AG10803 (cell line): ENCODE measurements around the gene ICE2.

ENCODE experiments used
- DNase-seq: peaks from one replicate; pipeline ENCODE4 v3.0.0; 2010; ENCODE audit warnings: low read depth
- H3K4me3 ChIP-seq: 2 replicates; pipeline ENCODE4 v1.5.1; 2011; ENCODE audit warnings: mild to moderate bottlenecking, low read length, control low read depth
- TF ChIP-seq, protein P1 (sequence below): conservative IDR thresholded peaks from 2 replicates; pipeline ENCODE4 v1.5.1; 2011; ENCODE audit warnings: mild to moderate bottlenecking, low read length, control low read depth, inconsistent platforms

Gene ICE2

DNA sequence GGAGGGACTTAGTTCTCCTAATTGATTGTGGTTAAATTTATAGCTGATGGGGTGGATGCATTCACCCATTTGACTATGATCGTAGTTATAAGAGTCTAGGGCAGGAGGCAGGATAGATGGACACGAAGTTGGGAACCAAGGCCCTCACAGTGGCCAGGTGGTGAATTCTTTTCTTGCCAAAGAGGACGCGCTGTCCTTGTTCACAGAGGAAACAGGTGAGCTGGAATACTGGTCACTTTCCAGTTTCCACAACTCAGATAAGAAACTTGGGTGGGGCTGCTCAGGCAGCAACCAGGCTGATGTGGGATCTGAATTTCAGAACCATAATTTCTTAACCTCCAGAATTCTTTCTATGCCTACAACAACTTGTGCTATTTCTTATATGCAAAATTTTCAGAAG lies 34.0 kb upstream of the ICE2 start:
- no peak overlapping the region for H3K4me3 ChIP-seq
- TF ChIP-seq, protein P1, sequence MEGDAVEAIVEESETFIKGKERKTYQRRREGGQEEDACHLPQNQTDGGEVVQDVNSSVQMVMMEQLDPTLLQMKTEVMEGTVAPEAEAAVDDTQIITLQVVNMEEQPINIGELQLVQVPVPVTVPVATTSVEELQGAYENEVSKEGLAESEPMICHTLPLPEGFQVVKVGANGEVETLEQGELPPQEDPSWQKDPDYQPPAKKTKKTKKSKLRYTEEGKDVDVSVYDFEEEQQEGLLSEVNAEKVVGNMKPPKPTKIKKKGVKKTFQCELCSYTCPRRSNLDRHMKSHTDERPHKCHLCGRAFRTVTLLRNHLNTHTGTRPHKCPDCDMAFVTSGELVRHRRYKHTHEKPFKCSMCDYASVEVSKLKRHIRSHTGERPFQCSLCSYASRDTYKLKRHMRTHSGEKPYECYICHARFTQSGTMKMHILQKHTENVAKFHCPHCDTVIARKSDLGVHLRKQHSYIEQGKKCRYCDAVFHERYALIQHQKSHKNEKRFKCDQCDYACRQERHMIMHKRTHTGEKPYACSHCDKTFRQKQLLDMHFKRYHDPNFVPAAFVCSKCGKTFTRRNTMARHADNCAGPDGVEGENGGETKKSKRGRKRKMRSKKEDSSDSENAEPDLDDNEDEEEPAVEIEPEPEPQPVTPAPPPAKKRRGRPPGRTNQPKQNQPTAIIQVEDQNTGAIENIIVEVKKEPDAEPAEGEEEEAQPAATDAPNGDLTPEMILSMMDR: no peak
- DNase-seq: no peak

DNA sequence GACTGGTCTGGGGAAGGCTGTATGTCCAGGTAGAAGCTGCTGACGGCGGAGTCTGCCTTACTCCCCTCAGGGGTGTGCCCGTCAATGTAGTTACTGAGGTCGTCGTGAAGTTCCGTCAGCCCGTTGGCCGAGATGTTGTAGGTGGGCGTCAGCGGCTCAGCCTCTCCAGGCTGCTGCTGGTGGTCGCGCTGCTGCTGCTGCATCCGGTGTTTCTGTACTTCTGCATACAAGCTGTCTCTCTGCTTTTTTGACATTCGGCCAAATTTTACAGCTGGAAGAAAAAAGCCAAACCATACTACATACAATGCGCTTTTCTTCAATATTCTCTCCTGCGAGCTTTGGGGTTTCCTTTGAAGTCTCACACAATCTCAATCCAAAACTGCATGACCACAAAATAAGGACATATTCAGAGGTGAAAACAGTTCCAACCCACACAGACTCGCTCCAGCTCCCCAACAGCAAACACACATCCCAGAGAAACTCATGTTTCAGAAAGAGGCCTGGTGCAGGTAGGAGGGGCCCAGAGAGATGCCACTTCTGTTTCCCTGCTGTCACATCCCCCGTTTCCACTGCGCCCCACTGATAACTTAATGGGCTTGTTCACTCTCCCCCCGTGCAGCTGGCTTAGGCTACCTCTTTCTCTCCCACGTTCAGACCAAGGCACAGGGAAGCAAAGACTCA lies 32.5 kb upstream of the ICE2 start:
- no peak for DNase-seq
- H3K4me3 ChIP-seq: no peak overlapping the region
- TF ChIP-seq, protein P1: no peak

DNA sequence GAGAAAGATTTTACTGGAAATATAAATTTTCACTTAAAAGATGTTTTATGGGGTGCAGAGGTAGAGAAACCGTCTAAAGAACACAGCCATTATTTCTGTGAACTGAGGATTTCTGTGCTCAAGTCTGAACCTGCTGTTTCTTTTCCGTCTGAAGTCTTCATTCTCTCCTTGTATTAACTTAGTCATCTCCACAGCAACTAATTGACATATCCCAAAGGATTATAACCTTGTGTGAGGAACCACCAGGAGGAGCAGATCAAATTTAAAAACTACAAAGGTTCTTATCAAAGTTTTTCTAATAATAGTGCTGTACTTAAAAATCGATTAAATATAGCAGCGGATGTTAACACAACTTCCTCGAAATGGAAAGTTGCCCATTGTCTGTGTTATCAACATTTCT lies 31.1 kb upstream of the ICE2 start:
- no peak for DNase-seq
- TF ChIP-seq, protein P1: no peak
- no peak overlapping the region for H3K4me3 ChIP-seq

DNA sequence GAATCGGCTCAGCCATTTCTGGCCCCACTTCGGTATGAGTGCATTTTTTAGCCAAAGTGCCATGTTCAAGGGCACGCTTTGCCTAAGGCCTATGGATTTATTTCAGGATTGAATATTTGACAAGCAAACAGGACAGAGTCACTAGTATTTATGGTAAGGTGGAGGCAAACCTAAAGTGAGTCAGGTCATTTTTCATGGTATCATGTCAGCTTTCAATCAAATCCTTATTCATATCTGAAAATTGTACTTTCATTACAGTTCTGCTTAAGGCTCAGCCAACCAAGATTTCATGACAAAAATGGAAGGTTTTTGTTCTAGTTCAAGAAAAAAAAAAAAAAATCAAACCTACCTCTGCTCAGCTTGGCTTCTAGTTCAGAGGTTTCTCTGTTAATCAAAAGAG lies 30.5 kb upstream of the ICE2 start:
- H3K4me3 ChIP-seq: no peak overlapping the region
- TF ChIP-seq, protein P1: no peak
- no peak for DNase-seq

DNA sequence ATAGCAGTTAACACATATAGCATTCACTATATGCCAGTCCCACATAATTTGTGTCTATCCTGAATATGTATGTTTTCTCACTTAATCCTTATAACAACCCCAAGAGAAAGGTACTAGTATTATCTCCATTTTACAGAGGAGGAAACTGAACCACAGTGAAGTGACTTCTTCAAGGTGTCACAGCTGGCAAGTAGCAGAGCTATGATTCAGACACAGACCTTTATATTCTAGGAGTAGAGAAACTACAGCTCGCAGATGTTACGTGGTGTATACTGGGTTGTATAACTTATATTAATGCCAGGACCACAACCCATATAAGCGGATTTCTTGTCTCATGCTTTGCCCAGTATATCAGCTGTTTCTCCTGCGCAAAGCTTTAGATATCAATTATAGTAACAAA lies 29.5 kb upstream of the ICE2 start:
- DNase-seq: no peak
- TF ChIP-seq, protein P1: no peak
- H3K4me3 ChIP-seq: no peak overlapping the region

DNA sequence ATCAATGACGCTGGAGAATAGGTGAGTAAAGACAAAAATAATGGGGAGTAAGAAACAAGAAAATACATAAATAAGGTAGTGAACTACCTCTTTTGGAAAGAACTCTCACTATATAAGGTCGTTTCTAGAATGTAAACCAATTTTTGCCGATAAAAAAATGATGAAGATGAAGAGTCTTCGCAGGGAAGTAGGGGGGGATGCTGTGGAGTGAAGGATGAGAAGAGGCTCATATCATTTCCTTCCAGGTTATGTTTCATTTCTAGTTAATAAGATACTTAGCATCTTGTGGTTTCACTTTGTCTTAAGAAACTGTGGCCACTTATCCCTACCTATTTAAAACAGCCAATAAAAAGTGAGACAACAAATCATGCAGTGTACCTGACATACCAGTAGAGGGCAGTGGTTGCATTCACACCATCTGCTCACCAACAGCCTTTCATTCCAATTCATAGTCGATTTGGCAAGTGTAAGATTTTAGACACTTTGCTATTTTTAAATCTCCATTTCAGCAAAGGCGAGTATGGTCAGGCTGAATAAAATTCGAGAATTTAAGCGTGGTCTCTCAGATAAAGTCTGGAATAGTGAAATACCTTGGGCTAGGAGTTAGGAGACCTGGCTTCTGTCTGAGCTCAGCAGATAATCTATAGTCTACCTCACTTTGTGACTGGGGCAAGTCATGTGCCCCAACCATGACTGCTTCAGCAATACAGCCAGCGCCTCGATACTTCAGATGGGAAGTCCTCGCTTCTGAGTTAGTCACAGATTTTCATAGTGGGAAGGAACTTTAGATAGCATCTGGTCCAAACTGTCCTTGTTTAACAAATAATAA lies 28.9 kb upstream of the ICE2 start:
- peak; percentile 76 for DNase-seq
- no peak overlapping the region for H3K4me3 ChIP-seq

More for the DNA sequence above, 28.9 kb upstream of the ICE2 start:
- TF ChIP-seq, protein P1: peak; percentile 99
